Thoracic aorta (tissue), 2 donors: ENCODE measurements around the gene ZDHHC22. TPM values are rescaled to one million over a fixed set of nuclear protein-coding genes. Genes with fewer than 3 reads are reported as not detected.

ENCODE experiments used
- ATAC-seq: fragments of 150-250 bp; one replicate; pipeline ENCODE4 v1.8.0; 2017; ENCODE audit warnings: low read depth; ENCODE audit not compliant: insufficient number of reproducible peaks, low FRiP score
- DNase-seq: peaks from one replicate; pipeline ENCODE4 v3.0.0-alpha.2; 2020; ENCODE audit warnings: low spot score
- H3K27ac ChIP-seq, 2 donors: fragments of 200-600 bp; sonication (generic); 1 replicate in 1 of 2; 2 replicates in 1 of 2; pipeline ENCODE4 v1.5.1; 2016; ENCODE audit warnings: mild to moderate bottlenecking in 2 of 2, moderate library complexity in 2 of 2
- H3K27me3 ChIP-seq: fragments of 200-600 bp; sonication (generic); replicated peaks from 2 replicates; pipeline ENCODE4 v1.6.0; 2016; ENCODE audit warnings: mild to moderate bottlenecking; ENCODE audit not compliant: insufficient read depth
- H3K36me3 ChIP-seq: fragments of 200-600 bp; sonication (generic); one replicate; pipeline ENCODE4 v1.5.1; 2016
- H3K4me1 ChIP-seq, 2 donors: fragments of 200-600 bp; sonication (generic); 1 replicate in 1 of 2; 2 replicates in 1 of 2; pipeline versions ENCODE4 v1.5.1 to v1.6.0; 2016; ENCODE audit warnings: low read depth in 2 of 2, mild to moderate bottlenecking in 1 of 2; ENCODE audit not compliant: control insufficient read depth in 1 of 2
- H3K4me3 ChIP-seq: fragments of 200-600 bp; sonication (generic); 2 replicates; pipeline ENCODE4 v1.5.1; 2016; ENCODE audit warnings: mild to moderate bottlenecking
- H3K9me3 ChIP-seq: fragments of 200-600 bp; sonication (generic); 2 replicates; pipeline ENCODE4 v1.5.1; 2016
- total RNA-seq, 2 donors: library from RNA; depleted of rRNA; stranded (reverse); fragments of >200 nt; gene quantifications; one replicate each; pipeline versions ENCODE4 v1.1.0 to v1.2.3, GENCODE V29; 2016
- TF ChIP-seq, protein P1 (sequence below): fragments of 200-600 bp; sonication (generic); IDR thresholded peaks from one replicate; pipeline ENCODE4 v1.5.1; 2019; ENCODE audit warnings: antibody characterized with exemption

Gene ZDHHC22
- total RNA-seq, 2 donors from 2014 or later = not detected

DNA sequence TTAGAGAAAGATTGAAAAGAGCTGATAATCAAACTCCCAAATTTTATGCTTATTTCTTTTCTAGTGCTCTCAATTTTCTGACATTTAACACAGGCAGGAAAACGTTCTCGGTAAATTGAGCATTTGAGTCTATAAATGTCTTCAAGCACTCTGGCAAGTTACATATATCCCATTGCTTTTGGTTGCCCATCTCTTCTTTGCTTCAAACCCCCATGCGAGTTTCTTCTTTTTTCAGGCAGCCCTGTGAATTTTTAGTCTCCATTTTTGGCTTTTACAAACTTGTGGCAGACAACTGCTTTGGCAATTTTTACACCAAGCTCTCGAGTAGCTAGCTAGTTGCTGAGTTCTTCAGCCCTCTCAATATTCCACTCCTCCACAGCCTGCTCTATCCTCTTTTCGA, 31.3 kb upstream of the ZDHHC22 start:
- no peak overlapping the region for H3K4me3 ChIP-seq
- DNase-seq = no peak
- TF ChIP-seq, protein P1, sequence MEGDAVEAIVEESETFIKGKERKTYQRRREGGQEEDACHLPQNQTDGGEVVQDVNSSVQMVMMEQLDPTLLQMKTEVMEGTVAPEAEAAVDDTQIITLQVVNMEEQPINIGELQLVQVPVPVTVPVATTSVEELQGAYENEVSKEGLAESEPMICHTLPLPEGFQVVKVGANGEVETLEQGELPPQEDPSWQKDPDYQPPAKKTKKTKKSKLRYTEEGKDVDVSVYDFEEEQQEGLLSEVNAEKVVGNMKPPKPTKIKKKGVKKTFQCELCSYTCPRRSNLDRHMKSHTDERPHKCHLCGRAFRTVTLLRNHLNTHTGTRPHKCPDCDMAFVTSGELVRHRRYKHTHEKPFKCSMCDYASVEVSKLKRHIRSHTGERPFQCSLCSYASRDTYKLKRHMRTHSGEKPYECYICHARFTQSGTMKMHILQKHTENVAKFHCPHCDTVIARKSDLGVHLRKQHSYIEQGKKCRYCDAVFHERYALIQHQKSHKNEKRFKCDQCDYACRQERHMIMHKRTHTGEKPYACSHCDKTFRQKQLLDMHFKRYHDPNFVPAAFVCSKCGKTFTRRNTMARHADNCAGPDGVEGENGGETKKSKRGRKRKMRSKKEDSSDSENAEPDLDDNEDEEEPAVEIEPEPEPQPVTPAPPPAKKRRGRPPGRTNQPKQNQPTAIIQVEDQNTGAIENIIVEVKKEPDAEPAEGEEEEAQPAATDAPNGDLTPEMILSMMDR = no peak
- ATAC-seq = no peak
- H3K9me3 ChIP-seq = peaks cover 9% of the 10 kb centered on the region
- no peak overlapping the region for H3K27ac ChIP-seq
- no peaks in the 10 kb centered on the region for H3K36me3 ChIP-seq
- no peaks in the 10 kb centered on the region for H3K27me3 ChIP-seq
- H3K4me1 ChIP-seq = no peaks in the 10 kb centered on the region

DNA sequence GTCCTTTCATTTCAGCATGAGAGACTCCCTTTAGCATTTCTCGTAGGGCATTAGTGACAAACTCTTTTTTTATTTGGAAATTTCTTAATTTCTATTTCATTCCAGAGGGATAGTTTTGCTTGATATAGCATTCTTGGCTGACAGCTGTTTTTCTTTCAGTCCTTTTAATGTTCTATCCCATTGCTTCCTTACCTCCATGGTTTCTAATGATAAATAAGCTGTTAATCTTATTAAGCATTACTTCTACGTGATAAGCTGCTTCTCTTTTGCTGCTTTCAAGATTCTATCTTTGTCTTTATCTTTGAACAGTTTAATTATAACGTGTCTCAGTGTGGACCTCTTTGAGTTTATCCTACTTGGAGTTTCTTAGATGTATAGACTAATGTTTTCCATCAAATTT, 28.5 kb upstream of the ZDHHC22 start:
- Histone ChIP-seq H3K27ac (no peak overlapping the region), H3K4me1 (no peaks in the 10 kb centered on the region), H3K36me3 (no peaks in the 10 kb centered on the region), H3K9me3 (peaks cover 9% of the 10 kb centered on the region), H3K4me3 (no peak overlapping the region), H3K27me3 (no peaks in the 10 kb centered on the region)
- TF ChIP-seq, protein P1 = no peak
- DNase-seq (no peak), ATAC-seq (no peak)

DNA sequence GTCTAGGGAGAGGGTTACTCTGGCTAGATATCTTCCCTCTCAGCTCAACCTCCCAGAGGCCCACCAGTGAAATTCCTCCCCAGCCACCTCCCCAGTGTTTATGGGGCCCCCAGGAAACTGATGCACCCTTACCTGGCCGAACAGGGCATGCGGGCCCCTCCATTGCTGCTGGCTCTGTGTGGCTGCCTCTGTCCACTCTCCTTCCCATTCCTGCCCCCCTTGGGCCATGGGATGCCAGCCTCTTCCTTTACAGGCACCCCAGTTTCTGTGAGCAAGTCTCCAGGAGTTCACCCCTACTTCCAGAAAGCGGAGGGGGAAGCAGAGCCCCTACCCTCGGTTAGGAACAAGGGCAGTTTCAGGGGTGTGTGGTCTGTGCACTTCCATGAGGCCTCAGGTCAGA, 19.4 kb upstream of the ZDHHC22 start:
- ATAC-seq = no peak
- TF ChIP-seq, protein P1 = no peak
- H3K4me1 ChIP-seq = peaks cover 6 to 14% of the 10 kb centered on the region in 2 donors
- no peaks in the 10 kb centered on the region for H3K27me3 ChIP-seq
- H3K9me3 ChIP-seq = no peaks in the 10 kb centered on the region
- no peaks in the 10 kb centered on the region for H3K36me3 ChIP-seq
- H3K27ac ChIP-seq = no peak overlapping the region
- no peak for DNase-seq
- H3K4me3 ChIP-seq = no peak overlapping the region

DNA sequence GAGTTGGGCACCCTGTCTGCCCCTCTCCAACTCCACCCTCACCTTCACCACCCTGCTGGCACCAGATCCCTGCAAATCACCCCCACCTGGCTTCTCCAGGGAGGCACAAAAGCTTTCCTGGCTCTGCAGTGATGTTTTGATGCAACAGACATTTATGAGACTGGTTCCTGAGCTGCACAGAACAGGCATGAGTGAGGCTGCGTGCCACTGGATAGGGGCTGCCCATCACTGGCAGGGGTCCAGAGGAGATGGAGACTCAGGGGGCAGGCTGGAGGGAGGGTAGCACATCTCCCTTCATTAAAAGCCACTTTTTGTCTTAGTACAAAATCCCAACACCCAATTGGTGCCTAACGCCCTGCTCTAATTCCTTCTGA, 17.3 kb upstream of the ZDHHC22 start:
- DNase-seq (no peak), ATAC-seq (no peak)
- Histone ChIP-seq H3K27me3 (no peaks in the 10 kb centered on the region), H3K4me3 (peak overlapping the region; percentile 36), H3K36me3 (no peaks in the 10 kb centered on the region), H3K9me3 (no peaks in the 10 kb centered on the region), H3K27ac (no peak overlapping the region), H3K4me1 (peaks cover 6 to 28% of the 10 kb centered on the region in 2 donors)
- TF ChIP-seq, protein P1 = no peak

DNA sequence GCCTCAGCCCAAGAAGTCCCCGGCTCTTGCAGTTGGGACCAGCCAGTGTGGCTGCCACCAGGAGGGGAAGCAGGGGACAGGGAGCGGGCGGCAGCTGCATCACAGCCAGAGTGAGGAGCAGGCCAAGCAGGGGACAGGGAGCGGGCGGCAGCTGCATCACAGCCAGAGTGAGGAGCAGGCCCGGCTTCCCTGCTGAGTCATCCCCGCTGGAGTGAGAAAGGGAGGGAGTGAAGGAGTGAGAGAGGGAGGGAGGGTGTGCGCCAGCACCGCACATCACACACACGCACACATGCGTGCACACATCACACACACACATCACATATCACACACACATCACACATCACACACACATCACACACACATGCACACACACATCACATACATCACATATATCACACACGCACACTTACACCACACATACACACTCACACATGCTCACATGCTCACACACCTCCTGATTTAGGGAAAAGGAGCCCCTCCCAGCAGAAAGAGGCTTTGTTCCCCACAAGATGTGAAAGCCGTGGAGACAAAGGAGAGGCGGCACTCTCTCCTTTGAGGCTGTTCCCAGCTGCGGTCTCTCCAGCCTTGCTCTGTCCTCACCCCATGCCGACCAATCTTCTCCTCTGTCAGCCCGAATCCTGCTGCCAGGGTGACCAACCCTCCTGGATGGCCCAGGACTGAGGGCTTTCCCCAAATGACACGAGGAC, 16.7 kb upstream of the ZDHHC22 start:
- DNase-seq = no peak
- no peak overlapping the region for H3K27ac ChIP-seq

More for the DNA sequence above, 16.7 kb upstream of the ZDHHC22 start:
- Histone ChIP-seq H3K4me3 (peak overlapping the region; percentile 36), H3K4me1 (peaks cover 6 to 28% of the 10 kb centered on the region in 2 donors), H3K9me3 (no peaks in the 10 kb centered on the region), H3K27me3 (no peaks in the 10 kb centered on the region), H3K36me3 (no peaks in the 10 kb centered on the region)
- TF ChIP-seq, protein P1 = no peak
- ATAC-seq = peak; percentile 68
